Muscle layer of colon (tissue), 2 donors: ENCODE data around the gene SLFN12L.

Experiments
- H3K27ac ChIP-seq: one replicate; pipeline ENCODE4 v1.7.0; 2013; ENCODE audit warnings: low read depth, mild to moderate bottlenecking, low read length, moderate library complexity
- H3K27me3 ChIP-seq, 2 donors: one replicate each; pipeline ENCODE4 v1.7.0; 2013; ENCODE audit warnings: low read length in 2 of 2, mild to moderate bottlenecking in 2 of 2; ENCODE audit not compliant: insufficient read depth in 2 of 2, control insufficient read depth in 1 of 2
- H3K36me3 ChIP-seq: one replicate; pipeline ENCODE4 v1.7.0; 2013; ENCODE audit warnings: mild to moderate bottlenecking, low read length; ENCODE audit not compliant: insufficient read depth
- H3K4me1 ChIP-seq: one replicate; pipeline ENCODE4 v1.7.0; 2013; ENCODE audit warnings: mild to moderate bottlenecking, low read length; ENCODE audit not compliant: insufficient read depth
- H3K4me3 ChIP-seq, 2 donors: one replicate each; pipeline ENCODE4 v1.7.0; 2013; ENCODE audit warnings: low read length in 2 of 2, low read depth in 1 of 2, mild to moderate bottlenecking in 1 of 2, moderate library complexity in 1 of 2
- H3K9ac ChIP-seq: one replicate; pipeline ENCODE4 v1.7.0; 2013; ENCODE audit warnings: low read length
- H3K9me3 ChIP-seq: one replicate; pipeline ENCODE4 v1.7.0; 2013; ENCODE audit warnings: mild to moderate bottlenecking, low read length
- donor health status: abdominal sarcoma.
- donor health status: Adenocarcinoma of cecum.

Gene SLFN12L

GRCh38 chr17:35423761-35424160 lies 113.7 kb downstream of the SLFN12L start:
- Histone ChIP-seq H3K27me3 (no peaks in the 10 kb centered on the region), H3K4me3 (no peak overlapping the region), H3K27ac (no peak overlapping the region), H3K9ac (no peak overlapping the region), H3K4me1 (no peaks in the 10 kb centered on the region), H3K9me3 (no peaks in the 10 kb centered on the region), H3K36me3 (peaks cover 5% of the 10 kb centered on the region)
